K562 (cell line): ENCODE data around the gene SETD7. TPM values are rescaled to one million over a fixed set of nuclear protein-coding genes. Genes with fewer than 3 reads are reported as not detected.

Source experiments
- CBX3 ChIP-seq, 2 experiments: IDR thresholded peaks; 1 replicate in 1 of 2; 2 replicates in 1 of 2; pipeline ENCODE4 v1.6.1; 2012; ENCODE audit warnings: inconsistent platforms in 2 of 2, low read length in 2 of 2, borderline replicate concordance in 1 of 2, control low read depth in 1 of 2
- DNMT1 ChIP-seq: fragments of 450-650 bp; IDR thresholded peaks from 2 replicates; pipeline ENCODE4 v1.6.1; 2016; ENCODE audit warnings: antibody characterized with exemption, mild to moderate bottlenecking
- NBN ChIP-seq: fragments of 450-650 bp; IDR thresholded peaks from 2 replicates; pipeline ENCODE4 v1.6.1; 2016; ENCODE audit warnings: low read depth, mild to moderate bottlenecking
- NUFIP1 ChIP-seq: fragments of 450-650 bp; IDR thresholded peaks from 2 replicates; pipeline ENCODE4 v1.6.1; 2018; ENCODE audit not compliant: partially characterized antibody
- RAD21 ChIP-seq, 2 experiments: fragments of 250-450 bp in 1 of 2; fragments of 450-650 bp in 1 of 2; sonication (Bioruptor Pico) in 1 of 2; formaldehyde crosslinking in 1 of 2; IDR thresholded peaks in 1 of 2; conservative IDR thresholded peaks in 1 of 2; 2 replicates each; pipeline versions ENCODE4 v1.4.0 to v1.8.0; 2020 to 2022; ENCODE audit warnings: mild to moderate bottlenecking in 2 of 2, moderate library complexity in 1 of 2
- polyA plus RNA-seq, 8 experiments: library from polyadenylated mRNA; depleted of rRNA in 4 of 8; stranded (reverse) in 5 of 8; unstranded in 3 of 8; fragments of >200 nt; fragmentation: Nextera tagmentation in 2 of 8; fragmentation: Illumina TruSeq in 1 of 8; extraction: Ambion mirVana in 2 of 8; extraction: Trizol in 1 of 8; gene quantifications; 2 replicates each; pipeline versions ENCODE4 v1.2.1 to v1.2.3, GENCODE V29; 2011 to 2014; ENCODE audit warnings: inconsistent platforms in 1 of 8, missing spikeins in 1 of 8
- total RNA-seq, 7 experiments: library from RNA; depleted of rRNA in 6 of 7; stranded (reverse); fragments of >200 nt in 6 of 7; fragmentation: Illumina TruSeq in 2 of 7; extraction: Trizol in 2 of 7; gene quantifications; 2 replicates each; pipeline versions ENCODE4 v1.2.1 to v1.2.3, GENCODE V29; 2011 to 2021; ENCODE audit warnings: low replicate concordance in 1 of 7
- TF ChIP-seq, protein P1 (sequence below): fragments of 450-650 bp; IDR thresholded peaks from 2 replicates; pipeline ENCODE4 v1.6.1; 2016; ENCODE audit warnings: antibody characterized with exemption
- TF ChIP-seq, protein P2 (sequence below), 2 experiments: fragments of 450-650 bp in 1 of 2; sonication (generic) in 1 of 2; formaldehyde crosslinking in 1 of 2; IDR thresholded peaks; 2 replicates each; pipeline versions ENCODE4 v1.7.1 to v1.9.0; 2016 to 2022; ENCODE audit warnings: inconsistent platforms in 1 of 2, mild to moderate bottlenecking in 1 of 2, missing genetic modification reagents in 1 of 2
- TF ChIP-seq, protein P3 (sequence below): sonication (generic); formaldehyde crosslinking; IDR thresholded peaks from 2 replicates; pipeline ENCODE4 v1.8.0; 2022; ENCODE audit warnings: mild to moderate bottlenecking, missing genetic modification reagents
- TF ChIP-seq, protein P4 (sequence below): fragments of 450-650 bp; IDR thresholded peaks from 2 replicates; pipeline ENCODE4 v1.6.1; 2016; ENCODE audit warnings: mild to moderate bottlenecking
- TF ChIP-seq, protein P5 (sequence below): fragments of 250-450 bp; sonication (Bioruptor Pico); IDR thresholded peaks from 2 replicates; pipeline ENCODE4 v1.4.0; 2020; ENCODE audit warnings: mild to moderate bottlenecking

The SETD7 gene
- total and polyA plus RNA-seq, 9 of the 15 experiments (the other 6 are each of a cell fraction or from before 2014, with no cell fraction given), result 0.37 to 2.4 (median 1.7) TPM

DNA sequence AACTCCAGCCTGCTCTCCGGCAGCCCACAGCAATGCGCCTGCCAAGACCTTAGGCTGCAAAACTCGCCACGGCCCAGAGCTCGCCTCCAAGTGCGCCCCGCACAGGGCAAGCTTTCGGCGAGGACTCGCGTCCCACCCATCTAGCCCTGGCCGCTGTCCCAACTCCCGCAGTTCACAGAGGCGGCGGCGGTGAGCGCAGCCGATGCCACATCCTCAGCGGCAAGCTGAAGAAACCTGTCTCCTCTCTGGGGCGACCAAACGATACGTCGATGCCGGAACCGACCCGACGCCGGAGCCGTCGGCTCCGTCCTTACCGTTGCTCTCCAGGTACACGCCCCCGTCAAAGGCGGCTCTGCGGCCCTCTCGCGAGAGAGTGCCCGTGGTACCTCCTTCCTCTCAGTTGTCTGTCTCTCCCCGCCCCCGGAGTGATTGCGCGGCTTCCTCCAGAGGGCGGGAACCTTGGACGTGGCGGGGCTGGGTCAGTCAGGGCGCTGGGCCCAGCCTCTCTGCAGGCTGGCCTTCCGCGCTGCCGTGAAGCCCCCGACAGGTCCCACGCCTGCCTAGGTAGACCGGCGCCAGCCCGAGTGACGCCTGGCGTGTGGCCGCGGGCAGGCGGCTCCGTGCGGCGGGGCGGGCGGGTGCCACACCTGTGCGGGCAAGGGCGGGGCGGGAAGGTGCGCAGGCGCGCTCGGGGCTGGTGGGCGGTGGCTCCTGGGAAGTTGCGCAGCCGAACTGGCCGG lies 102.5 kb downstream of the SETD7 start (continued):
- TF ChIP-seq, protein P1, sequence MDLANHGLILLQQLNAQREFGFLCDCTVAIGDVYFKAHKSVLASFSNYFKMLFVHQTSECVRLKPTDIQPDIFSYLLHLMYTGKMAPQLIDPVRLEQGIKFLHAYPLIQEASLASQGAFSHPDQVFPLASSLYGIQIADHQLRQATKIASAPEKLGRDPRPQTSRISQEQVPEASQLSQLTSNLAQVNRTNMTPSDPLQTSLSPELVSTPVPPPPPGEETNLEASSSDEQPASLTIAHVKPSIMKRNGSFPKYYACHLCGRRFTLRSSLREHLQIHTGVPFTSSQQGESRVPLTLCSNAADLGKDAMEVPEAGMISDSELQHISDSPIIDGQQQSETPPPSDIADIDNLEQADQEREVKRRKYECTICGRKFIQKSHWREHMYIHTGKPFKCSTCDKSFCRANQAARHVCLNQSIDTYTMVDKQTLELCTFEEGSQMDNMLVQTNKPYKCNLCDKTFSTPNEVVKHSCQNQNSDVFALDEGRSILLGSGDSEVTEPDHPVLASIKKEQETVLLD, result peak; percentile 79
- TF ChIP-seq, protein P2, sequence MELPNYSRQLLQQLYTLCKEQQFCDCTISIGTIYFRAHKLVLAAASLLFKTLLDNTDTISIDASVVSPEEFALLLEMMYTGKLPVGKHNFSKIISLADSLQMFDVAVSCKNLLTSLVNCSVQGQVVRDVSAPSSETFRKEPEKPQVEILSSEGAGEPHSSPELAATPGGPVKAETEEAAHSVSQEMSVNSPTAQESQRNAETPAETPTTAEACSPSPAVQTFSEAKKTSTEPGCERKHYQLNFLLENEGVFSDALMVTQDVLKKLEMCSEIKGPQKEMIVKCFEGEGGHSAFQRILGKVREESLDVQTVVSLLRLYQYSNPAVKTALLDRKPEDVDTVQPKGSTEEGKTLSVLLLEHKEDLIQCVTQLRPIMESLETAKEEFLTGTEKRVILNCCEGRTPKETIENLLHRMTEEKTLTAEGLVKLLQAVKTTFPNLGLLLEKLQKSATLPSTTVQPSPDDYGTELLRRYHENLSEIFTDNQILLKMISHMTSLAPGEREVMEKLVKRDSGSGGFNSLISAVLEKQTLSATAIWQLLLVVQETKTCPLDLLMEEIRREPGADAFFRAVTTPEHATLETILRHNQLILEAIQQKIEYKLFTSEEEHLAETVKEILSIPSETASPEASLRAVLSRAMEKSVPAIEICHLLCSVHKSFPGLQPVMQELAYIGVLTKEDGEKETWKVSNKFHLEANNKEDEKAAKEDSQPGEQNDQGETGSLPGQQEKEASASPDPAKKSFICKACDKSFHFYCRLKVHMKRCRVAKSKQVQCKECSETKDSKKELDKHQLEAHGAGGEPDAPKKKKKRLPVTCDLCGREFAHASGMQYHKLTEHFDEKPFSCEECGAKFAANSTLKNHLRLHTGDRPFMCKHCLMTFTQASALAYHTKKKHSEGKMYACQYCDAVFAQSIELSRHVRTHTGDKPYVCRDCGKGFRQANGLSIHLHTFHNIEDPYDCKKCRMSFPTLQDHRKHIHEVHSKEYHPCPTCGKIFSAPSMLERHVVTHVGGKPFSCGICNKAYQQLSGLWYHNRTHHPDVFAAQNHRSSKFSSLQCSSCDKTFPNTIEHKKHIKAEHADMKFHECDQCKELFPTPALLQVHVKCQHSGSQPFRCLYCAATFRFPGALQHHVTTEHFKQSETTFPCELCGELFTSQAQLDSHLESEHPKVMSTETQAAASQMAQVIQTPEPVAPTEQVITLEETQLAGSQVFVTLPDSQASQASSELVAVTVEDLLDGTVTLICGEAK (IDR thresholded peaks at IDR 0.05), result 0 out of 2 replicates have a peak, but pooled peaks have one; percentile 2
- TF ChIP-seq, protein P2 (CRISPR knock-in tag; IDR thresholded peaks at IDR 0.05), result no peak
- TF ChIP-seq NBN, result peak; percentile 57; the same call in 1 of the 2 replicates
- TF ChIP-seq, protein P3, sequence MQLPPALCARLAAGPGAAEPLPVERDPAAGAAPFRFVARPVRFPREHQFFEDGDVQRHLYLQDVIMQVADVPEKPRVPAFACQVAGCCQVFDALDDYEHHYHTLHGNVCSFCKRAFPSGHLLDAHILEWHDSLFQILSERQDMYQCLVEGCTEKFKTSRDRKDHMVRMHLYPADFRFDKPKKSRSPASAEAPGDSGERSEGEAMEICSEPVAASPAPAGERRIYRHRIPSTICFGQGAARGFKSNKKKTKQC (CRISPR knock-in tag), result peak; percentile 89
- no peak for TF ChIP-seq DNMT1
- peak in 1 of 2 experiments; percentile 68; a peak in 2 of 3 replicates for TF ChIP-seq CBX3 (IDR thresholded peaks at IDR 0.05; ENCODE audit: borderline replicate concordance in 1 of 2, low read length in 2 of 2)
- TF ChIP-seq, protein P4, sequence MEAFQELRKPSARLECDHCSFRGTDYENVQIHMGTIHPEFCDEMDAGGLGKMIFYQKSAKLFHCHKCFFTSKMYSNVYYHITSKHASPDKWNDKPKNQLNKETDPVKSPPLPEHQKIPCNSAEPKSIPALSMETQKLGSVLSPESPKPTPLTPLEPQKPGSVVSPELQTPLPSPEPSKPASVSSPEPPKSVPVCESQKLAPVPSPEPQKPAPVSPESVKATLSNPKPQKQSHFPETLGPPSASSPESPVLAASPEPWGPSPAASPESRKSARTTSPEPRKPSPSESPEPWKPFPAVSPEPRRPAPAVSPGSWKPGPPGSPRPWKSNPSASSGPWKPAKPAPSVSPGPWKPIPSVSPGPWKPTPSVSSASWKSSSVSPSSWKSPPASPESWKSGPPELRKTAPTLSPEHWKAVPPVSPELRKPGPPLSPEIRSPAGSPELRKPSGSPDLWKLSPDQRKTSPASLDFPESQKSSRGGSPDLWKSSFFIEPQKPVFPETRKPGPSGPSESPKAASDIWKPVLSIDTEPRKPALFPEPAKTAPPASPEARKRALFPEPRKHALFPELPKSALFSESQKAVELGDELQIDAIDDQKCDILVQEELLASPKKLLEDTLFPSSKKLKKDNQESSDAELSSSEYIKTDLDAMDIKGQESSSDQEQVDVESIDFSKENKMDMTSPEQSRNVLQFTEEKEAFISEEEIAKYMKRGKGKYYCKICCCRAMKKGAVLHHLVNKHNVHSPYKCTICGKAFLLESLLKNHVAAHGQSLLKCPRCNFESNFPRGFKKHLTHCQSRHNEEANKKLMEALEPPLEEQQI, result no peak
- TF ChIP-seq, protein P5, sequence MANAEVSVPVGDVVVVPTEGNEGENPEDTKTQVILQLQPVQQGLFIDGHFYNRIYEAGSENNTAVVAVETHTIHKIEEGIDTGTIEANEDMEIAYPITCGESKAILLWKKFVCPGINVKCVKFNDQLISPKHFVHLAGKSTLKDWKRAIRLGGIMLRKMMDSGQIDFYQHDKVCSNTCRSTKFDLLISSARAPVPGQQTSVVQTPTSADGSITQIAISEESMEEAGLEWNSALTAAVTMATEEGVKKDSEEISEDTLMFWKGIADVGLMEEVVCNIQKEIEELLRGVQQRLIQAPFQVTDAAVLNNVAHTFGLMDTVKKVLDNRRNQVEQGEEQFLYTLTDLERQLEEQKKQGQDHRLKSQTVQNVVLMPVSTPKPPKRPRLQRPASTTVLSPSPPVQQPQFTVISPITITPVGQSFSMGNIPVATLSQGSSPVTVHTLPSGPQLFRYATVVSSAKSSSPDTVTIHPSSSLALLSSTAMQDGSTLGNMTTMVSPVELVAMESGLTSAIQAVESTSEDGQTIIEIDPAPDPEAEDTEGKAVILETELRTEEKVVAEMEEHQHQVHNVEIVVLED, result 0 out of 2 replicates have a peak, but pooled peaks have one; percentile 45
- TF ChIP-seq NUFIP1, result no peak
- TF ChIP-seq RAD21 (CRISPR knock-in tag; conservative IDR thresholded peaks at IDR 0.05 in 1 of 2, IDR thresholded peaks at IDR 0.05 in 1 of 2), result no peak
